Tongue (tissue), 2 donors: Measurements from ENCODE around the gene PITRM1. TPM values are rescaled to one million over a fixed set of nuclear protein-coding genes. Genes with fewer than 3 reads are reported as not detected.
A peak's percentile ranks its signal among the peaks of the same experiment; 100 is the strongest.

Experiments
- DNase-seq: peaks from one replicate; pipeline ENCODE4 v3.0.0-alpha.2; 2015
- total RNA-seq: library from RNA; depleted of rRNA; stranded (reverse); fragments of >200 nt; gene quantifications from one replicate; pipeline ENCODE4 v1.2.3, GENCODE V29; 2014

PITRM1 gene
- total RNA-seq, 1 donor from 2014 or later, result 78.2 TPM

- no peak for DNase-seq
Observed at GRCh38 chr10:3100856-3101640, 71.5 kb downstream of the PITRM1 start.

DNA sequence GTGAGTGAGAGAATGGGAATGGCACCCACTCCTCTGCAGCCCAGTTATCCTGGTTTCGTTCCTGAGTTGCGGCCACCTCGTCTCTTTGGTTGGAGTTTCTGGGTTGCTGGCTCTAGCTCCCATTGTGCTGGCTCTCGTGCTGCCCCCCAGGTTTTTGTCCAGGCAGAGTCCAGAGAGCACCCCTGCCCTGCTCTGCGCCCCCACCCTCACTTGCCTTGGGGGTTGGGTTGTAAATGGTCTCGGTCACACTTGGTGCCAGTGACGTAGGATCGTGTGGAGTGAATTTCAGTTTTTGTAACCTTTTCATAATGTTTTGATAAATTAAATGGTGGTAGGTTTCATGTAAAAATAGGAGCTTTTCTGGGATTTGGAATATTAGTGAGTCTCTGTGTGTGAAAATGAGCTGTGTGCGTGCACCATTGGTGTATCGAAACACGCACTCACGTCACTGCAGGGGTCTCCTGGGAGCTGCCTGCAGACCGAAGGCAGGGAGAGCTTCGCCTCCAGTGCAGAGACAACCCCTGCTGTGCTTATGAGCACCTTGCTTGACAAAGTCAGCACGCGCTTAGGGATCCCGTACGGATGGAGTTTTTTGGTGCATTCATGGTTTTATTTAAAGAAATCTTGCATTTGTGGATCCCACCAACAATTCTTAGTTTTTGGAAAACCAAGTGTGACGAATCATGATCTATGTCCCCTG is 72.3 kb downstream of the PITRM1 start:
- no peak for DNase-seq

DNA sequence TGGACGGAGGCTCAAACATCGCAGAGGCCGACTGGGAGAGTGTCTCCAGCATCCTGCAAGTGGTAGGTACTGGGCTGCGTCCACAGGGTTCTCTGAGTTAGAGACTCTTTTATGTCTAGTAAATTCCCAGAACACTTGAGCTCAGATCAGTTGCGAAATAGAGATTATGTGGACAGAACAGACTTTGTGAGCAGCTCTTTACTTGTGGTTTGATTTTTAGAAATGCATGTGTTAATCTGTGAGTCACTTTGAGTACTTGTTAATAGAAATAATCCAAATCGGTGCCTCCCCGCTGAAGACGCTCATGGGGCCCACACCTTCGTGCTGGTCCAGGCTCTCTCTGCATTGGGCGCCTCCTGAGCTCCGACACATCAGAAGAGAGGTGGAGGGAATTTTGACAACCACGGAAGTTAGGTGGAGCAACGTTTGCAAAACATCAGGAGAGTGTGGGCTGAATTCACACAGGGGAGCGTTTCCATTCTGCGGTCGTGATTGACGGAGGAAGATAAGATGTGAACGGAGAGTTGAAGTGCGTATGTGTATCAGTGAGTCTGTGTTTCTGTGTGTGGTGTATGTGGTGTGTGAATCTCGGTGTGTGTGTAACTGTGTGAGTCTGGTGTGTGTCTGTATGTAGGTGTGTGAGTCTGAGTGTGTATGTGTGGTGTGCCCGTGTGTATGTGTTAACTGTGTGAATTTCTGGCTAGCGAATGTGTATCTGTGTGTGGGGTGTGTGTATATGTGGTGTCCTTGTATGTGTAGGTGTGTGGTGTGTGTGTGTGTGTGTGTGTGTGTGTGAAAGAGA is 73.1 kb downstream of the PITRM1 start:
- DNase-seq, result no peak

DNA sequence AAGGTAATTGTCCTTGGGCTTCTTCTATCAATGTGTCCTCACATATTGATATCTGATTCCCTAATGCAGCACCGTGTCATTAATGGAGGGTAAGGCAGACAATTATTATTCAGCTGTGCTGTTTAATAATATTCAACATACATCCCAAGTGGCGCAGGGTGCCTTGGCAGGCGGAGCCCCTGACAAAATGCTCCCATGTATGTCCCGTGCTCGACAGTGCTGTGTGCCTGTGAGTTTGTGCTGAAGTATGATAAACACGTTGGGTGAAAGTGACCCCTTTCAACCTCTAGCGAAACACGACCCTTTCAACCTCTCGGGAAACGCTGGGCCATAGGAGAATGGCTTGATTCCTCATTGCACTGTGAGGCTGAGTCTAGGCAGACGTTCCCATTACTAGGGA is 73.9 kb downstream of the PITRM1 start:
- no peak for DNase-seq

DNA sequence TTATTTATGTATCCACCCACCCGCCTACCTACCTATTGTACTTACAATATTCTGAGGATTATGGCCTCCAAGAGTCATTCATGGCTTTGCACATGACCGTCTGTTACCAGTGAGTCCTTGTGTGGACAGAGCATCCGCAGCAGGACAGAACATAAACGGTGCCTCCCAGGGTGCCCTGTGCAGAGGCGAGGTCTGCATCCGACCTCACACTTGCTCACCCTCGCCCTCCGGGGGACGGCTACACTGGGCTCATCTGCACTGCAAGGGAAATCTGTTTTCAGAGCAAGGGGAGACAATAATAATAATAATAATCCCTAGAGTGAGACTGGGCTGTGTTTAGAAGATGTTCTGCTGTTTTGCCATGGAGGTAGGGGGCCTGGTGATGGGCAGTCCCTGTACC is 75.4 kb downstream of the PITRM1 start:
- no peak for DNase-seq

DNA sequence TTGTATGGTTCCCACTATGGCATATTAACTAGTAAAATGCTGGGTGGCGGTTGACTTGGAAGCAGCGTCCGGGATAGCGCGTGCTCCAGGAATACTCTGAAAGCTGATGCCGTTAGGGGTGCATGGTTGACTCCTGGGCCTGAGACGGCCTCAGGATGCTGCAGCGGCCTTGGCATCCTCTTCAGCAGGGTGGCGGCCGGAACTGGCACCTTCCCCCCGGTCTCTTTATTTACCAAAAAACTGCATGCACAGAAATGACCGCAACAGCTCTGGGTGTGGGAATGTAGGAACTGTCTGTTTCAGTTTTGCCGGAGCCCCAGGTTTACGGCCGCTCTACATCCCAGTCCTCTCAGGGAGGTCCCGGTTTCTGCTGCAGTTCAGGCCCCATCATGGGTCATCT is 76.4 kb downstream of the PITRM1 start:
- DNase-seq, result no peak

DNA sequence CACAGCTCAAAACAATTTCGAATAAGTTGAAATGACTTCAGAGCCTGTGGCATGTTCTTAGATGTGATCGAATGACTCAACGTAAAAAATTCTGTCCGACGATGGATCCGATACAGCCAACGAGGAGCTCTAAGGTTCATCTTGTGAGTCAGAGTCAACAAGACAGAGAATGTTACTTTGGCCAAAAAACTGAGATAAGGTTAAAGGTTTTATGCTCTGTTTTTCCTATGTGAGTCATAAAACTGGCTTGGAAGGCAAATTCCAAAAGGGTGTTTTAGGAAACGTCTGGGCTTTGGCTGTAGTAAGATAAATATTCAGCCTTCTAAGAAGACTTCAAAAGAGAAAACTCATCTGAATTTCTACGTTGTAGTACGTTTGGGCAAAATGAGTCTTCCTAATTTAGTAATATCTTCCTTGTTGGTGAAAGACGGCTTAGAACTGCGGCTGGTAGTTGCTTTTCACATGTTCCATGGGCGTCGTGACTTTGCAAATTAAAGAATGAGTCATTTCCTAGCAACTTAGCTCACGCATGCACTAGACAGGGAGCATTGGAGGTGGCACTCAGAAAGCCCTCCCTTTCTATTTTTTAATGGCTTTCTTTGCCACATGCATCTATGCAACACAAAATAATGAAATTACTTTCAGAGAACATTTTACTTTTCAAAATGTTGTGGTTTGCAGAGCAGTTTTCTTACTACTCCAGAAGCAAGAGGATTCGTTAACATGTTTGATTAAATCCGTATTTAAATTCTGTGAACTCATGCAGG is 77.0 kb downstream of the PITRM1 start:
- peak; percentile 72 for DNase-seq

- DNase-seq, result no peak
Observed at GRCh38 chr10:3094609-3095036, 78.0 kb downstream of the PITRM1 start.

GRCh38 chr10:3093996-3094395 is 78.6 kb downstream of the PITRM1 start:
- DNase-seq, result no peak

- no peak for DNase-seq
Observed at GRCh38 chr10:3091921-3092320, 80.7 kb downstream of the PITRM1 start.

GRCh38 chr10:3090914-3091787 is 81.4 kb downstream of the PITRM1 start:
- peak; percentile 76 for DNase-seq

DNA sequence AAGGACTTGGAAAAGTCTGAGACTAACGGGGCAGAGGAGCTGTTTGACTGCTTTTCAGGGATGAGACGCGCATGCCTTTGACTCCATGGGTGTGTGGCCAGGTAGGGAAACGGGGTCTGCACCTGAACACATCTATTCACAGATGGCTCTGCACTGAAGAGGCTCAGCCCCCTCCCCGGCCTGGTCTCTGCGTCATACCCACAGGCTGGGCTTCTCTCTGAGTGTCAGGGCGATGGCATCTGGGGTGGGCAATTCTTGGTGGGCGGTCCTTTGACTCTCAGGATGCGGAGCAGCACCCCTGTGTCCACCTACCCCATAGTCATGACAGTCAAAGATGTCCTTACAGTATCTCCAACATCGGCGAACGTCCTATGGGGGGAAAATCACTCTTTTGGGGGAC is 82.2 kb downstream of the PITRM1 start:
- DNase-seq, result no peak

Other genes starting within 250 kb of the PITRM1 start
- 43.2 TPM for gene PFKP, start 105.2 kb downstream of the PITRM1 start, total RNA-seq